K562 (cell line): ENCODE results near the gene ZNF232. TPM values are rescaled to one million over a fixed set of nuclear protein-coding genes. Genes with fewer than 3 reads are reported as not detected.
"Not testable (repeated sequence)": the region's sequence is repeated elsewhere in the genome, so short reads cannot be mapped to it uniquely, and the experiment has no call there.

Experiments
- ATAC-seq: fragments of 200-7000 bp; cut with Tn5 transposase; 3 replicates; pipeline ENCODE4 v1.9.1; 2020; ENCODE audit warnings: moderate library complexity
- BruUV-seq: library from RNA; stranded (reverse); fragments of 400-500 nt; replicated peaks from 2 replicates; lab custom pipeline; 2021; lab: Mats Ljungman, UMichigan
- CTCF ChIA-PET: fragments of 300-600 bp; formaldehyde crosslinking; extraction: SDS; loops from one replicate; lab custom pipeline; 2021; ENCODE audit warnings: low intra/inter-chr PET ratio; lab: Yijun Ruan, JAX
- POLR2A ChIA-PET: fragments of 300-600, 350-650 bp; sonication (Branson Sonifier 250); formaldehyde crosslinking; extraction: SDS; loops from one replicate; lab custom pipeline; 2021; ENCODE audit warnings: antibody characterized with exemption, inconsistent platforms; lab: Yijun Ruan, JAX
- DNase-seq, 4 experiments: peaks; one replicate each; pipeline versions ENCODE4 v3.0.0 to v3.0.0-alpha.2; 2011 to 2018; ENCODE audit warnings: low spot score in 3 of 4, mixed read lengths in 3 of 4; ENCODE audit errors: extremely low read depth in 1 of 4
- FAIRE-seq: peaks from 2 replicates; lab custom pipeline; 2011; peaks lifted over from hg19 to GRCh38; lab: Jason Lieb, UNC
- H2AFZ ChIP-seq: 2 replicates; pipeline ENCODE4 v1.6.0; 2011; ENCODE audit warnings: low read depth, low read length, control low read depth, inconsistent platforms
- H3K27ac ChIP-seq: fragments of 200-600 bp; 3 replicates; pipeline ENCODE4 v1.8.0; 2011; ENCODE audit warnings: low read depth, mild to moderate bottlenecking, control low read depth, inconsistent platforms, low read length, moderate library complexity, mixed read lengths; ENCODE audit errors: extremely low read depth
- H3K27me3 ChIP-seq, 2 experiments: fragments of 300-600 bp in 1 of 2; 2 replicates in 1 of 2; 3 replicates in 1 of 2; pipeline versions ENCODE4 v1.6.0 to v1.8.0; 2011; ENCODE audit warnings: inconsistent platforms in 2 of 2, low read length in 2 of 2, mild to moderate bottlenecking in 1 of 2, mixed read lengths in 1 of 2, moderate library complexity in 1 of 2; ENCODE audit not compliant: control insufficient read depth in 2 of 2, insufficient read depth in 2 of 2
- H3K36me3 ChIP-seq: fragments of 300-600 bp; 3 replicates; pipeline ENCODE4 v1.8.0; 2011; ENCODE audit warnings: mild to moderate bottlenecking, low read length, inconsistent platforms; ENCODE audit not compliant: control insufficient read depth, insufficient read depth
- H3K4me1 ChIP-seq, 2 experiments: fragments of 200-600 bp in 1 of 2; replicated peaks in 1 of 2; 2 replicates in 1 of 2; 3 replicates in 1 of 2; pipeline versions ENCODE4 v1.5.1 to v1.8.0; 2011; ENCODE audit warnings: inconsistent platforms in 2 of 2, low read length in 2 of 2, mild to moderate bottlenecking in 1 of 2, mixed read lengths in 1 of 2, moderate library complexity in 1 of 2; ENCODE audit not compliant: control insufficient read depth in 2 of 2, insufficient read depth in 2 of 2
- H3K4me2 ChIP-seq: 2 replicates; pipeline ENCODE4 v1.6.1; 2011; ENCODE audit warnings: low read length, control low read depth, inconsistent platforms, mixed read lengths; ENCODE audit not compliant: insufficient read depth
- H3K4me3 ChIP-seq: fragments of 200-600 bp; sonication (generic), shearing (Covaris generic); 2 replicates; pipeline ENCODE4 v1.5.1; 2016; ENCODE audit warnings: control low read depth, inconsistent platforms
- H3K79me2 ChIP-seq: fragments of 200-600 bp; 3 replicates; pipeline ENCODE4 v1.8.0; 2011; ENCODE audit warnings: low read length, inconsistent platforms; ENCODE audit not compliant: control insufficient read depth, insufficient read depth
- H3K9ac ChIP-seq, 2 experiments: 2 replicates each; pipeline versions ENCODE4 v1.6.0 to v1.6.1; 2011; ENCODE audit warnings: low read depth in 2 of 2, low read length in 2 of 2, control low read depth in 1 of 2, inconsistent platforms in 1 of 2, mild to moderate bottlenecking in 1 of 2, mixed read lengths in 1 of 2; ENCODE audit not compliant: insufficient read depth in 1 of 2
- H3K9me1 ChIP-seq: one replicate; pipeline ENCODE4 v1.6.0; 2011; ENCODE audit warnings: inconsistent platforms, mild to moderate bottlenecking, low read length, moderate library complexity; ENCODE audit not compliant: control insufficient read depth, insufficient read depth
- H3K9me3 ChIP-seq: replicated peaks from 2 replicates; pipeline ENCODE4 v1.5.1; 2011; ENCODE audit warnings: low read depth, low read length, inconsistent platforms; ENCODE audit not compliant: control insufficient read depth, insufficient read depth
- H4K20me1 ChIP-seq: replicated peaks from 2 replicates; pipeline ENCODE4 v1.6.1; 2011; ENCODE audit warnings: low read length, inconsistent platforms, mixed read lengths; ENCODE audit not compliant: control insufficient read depth, insufficient read depth
- ELF2 ChIP-seq: fragments of 250-450 bp; sonication (Bioruptor Pico); IDR thresholded peaks from 2 replicates; pipeline ENCODE4 v1.5.0; 2021; ENCODE audit warnings: mild to moderate bottlenecking
- KLF10 ChIP-seq: fragments of 250-450 bp; sonication (Bioruptor Pico); IDR thresholded peaks from 2 replicates; pipeline ENCODE4 v1.6.1; 2021; ENCODE audit warnings: matching md5 sums
- POLR2AphosphoS5 ChIP-seq: IDR thresholded peaks from 2 replicates; pipeline ENCODE4 v1.6.1; 2011; ENCODE audit warnings: mild to moderate bottlenecking, low read depth, low read length, moderate library complexity; ENCODE audit not compliant: control insufficient read depth, insufficient read depth
- PURB ChIP-seq: sonication (generic); formaldehyde crosslinking; IDR thresholded peaks from 2 replicates; pipeline ENCODE4 v1.9.0; 2021; ENCODE audit warnings: low read depth, mild to moderate bottlenecking, missing genetic modification reagents
- RNF2 ChIP-seq: sonication (generic); IDR thresholded peaks from 2 replicates; pipeline ENCODE4 v1.6.1; 2016
- SAP30 ChIP-seq: fragments of 200-600 bp; sonication (generic); IDR thresholded peaks from 2 replicates; pipeline ENCODE4 v1.6.1; 2012; ENCODE audit warnings: borderline replicate concordance, low read depth, mild to moderate bottlenecking, moderate library complexity, low read length, control low read depth, inconsistent platforms; ENCODE audit not compliant: insufficient read depth, poor library complexity, severe bottlenecking
- ZNF655 ChIP-seq: fragments of 250-450 bp; sonication (Bioruptor Pico); IDR thresholded peaks from 2 replicates; pipeline ENCODE4 v1.5.0; 2021
- ZZZ3 ChIP-seq: fragments of 450-650 bp; IDR thresholded peaks from 2 replicates; pipeline ENCODE4 v1.6.1; 2016; ENCODE audit warnings: antibody characterized with exemption, mild to moderate bottlenecking, moderate library complexity
- WGBS: fragments of 100-300 bp; shearing (Covaris generic); methylation state at CpG from one replicate; pipeline ENCODE4 v1.1.6; 2016; ENCODE audit warnings: low coverage, mixed read lengths; ENCODE audit not compliant: insufficient coverage; ENCODE audit errors: missing lambda C conversion rate; 5-methylcytosine and 5-hydroxymethylcytosine counted together
- in situ Hi-C: fragments of 300-500 bp; cut with MboI; formaldehyde crosslinking; loops from 4 replicates; pipeline ENCODE4 v1.15.0; 2018; ENCODE audit warnings: inconsistent platforms, mixed read lengths
- intact Hi-C: fragments of 100-400 bp; cut with micrococcal nuclease; formaldehyde crosslinking; loops from 2 replicates; pipeline ENCODE4 v1.14.2; 2022
- polyA plus RNA-seq, 8 experiments: library from polyadenylated mRNA; depleted of rRNA in 4 of 8; stranded (reverse) in 5 of 8; unstranded in 3 of 8; fragments of >200 nt; fragmentation: Nextera tagmentation in 2 of 8; fragmentation: Illumina TruSeq in 1 of 8; extraction: Ambion mirVana in 2 of 8; extraction: Trizol in 1 of 8; gene quantifications; 2 replicates each; pipeline versions ENCODE4 v1.2.1 to v1.2.3, GENCODE V29; 2011 to 2014; ENCODE audit warnings: inconsistent platforms in 1 of 8, missing spikeins in 1 of 8
- total RNA-seq, 7 experiments: library from RNA; depleted of rRNA in 6 of 7; stranded (reverse); fragments of >200 nt in 6 of 7; fragmentation: Illumina TruSeq in 2 of 7; extraction: Trizol in 2 of 7; gene quantifications; 2 replicates each; pipeline versions ENCODE4 v1.2.1 to v1.2.3, GENCODE V29; 2011 to 2021; ENCODE audit warnings: low replicate concordance in 1 of 7
- TF ChIP-seq, protein P1 (sequence below): fragments of 250-450 bp; sonication (Bioruptor Pico); IDR thresholded peaks from 2 replicates; pipeline ENCODE4 v1.8.0; 2021; ENCODE audit warnings: borderline replicate concordance, mild to moderate bottlenecking, moderate library complexity; ENCODE audit not compliant: poor library complexity, severe bottlenecking
- TF ChIP-seq, protein P2 (sequence below): fragments of 150-350 bp; IDR thresholded peaks from 2 replicates; pipeline ENCODE4 v1.6.1; 2014; ENCODE audit warnings: low read depth, mild to moderate bottlenecking, low read length, borderline replicate concordance

The ZNF232 gene
- total and polyA plus RNA-seq, 9 of the 15 experiments (the other 6 are each of a cell fraction or from before 2014, with no cell fraction given) = 10.6 to 26.0 (median 13.0) TPM

DNA sequence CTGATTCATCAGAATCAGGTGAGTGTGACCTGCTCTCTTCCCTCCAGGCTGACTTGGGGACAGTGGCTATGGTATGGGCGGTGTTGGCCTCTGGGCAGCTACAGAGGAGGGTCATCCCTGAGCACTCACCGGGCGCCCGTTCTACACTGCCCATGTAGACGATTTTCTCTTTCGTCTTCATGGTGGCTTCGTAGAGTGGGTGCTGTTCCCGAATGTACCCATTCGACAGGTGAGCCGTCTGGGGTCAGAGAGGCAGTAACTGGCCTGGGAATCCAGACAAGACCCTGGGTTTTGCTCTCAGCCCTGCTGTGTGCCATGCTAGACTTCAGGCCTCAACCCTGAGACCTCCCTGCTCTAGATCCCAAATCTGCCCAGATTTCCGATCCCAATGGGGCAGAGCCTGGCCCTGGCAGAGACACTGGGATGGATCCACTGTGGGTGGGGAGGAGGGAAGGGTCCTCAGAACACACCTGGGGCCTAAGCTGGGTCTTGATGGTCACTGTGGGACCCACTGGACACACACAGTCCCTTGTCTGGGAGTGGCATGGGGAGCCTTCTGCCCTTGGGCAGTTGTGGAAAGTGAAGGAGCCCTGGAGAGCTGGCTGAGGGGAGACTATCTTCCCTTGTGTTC is 17.3 kb upstream of the ZNF232 start:
- intact Hi-C loops = no loop called here
- ChIA-PET CTCF (no interaction called here), POLR2A (no interaction called here)
- Histone ChIP-seq H3K4me2 (no peak overlapping the region), H3K36me3 (no peaks in the 10 kb centered on the region), H3K4me3 (no peak overlapping the region), H3K27ac (no peak overlapping the region)
- in situ Hi-C loops = no loop called here
- TF ChIP-seq ELF2 (no peak), RNF2 (no peak), SAP30 (no peak), ZZZ3 (no peak), POLR2AphosphoS5 (no peak), PURB (CRISPR knock-in tag) (no peak), ZNF655 (CRISPR knock-in tag) (no peak), KLF10 (CRISPR knock-in tag) (no peak)
- TF ChIP-seq, protein P1, sequence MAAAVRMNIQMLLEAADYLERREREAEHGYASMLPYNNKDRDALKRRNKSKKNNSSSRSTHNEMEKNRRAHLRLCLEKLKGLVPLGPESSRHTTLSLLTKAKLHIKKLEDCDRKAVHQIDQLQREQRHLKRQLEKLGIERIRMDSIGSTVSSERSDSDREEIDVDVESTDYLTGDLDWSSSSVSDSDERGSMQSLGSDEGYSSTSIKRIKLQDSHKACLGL = no peak
- TF ChIP-seq, protein P2, sequence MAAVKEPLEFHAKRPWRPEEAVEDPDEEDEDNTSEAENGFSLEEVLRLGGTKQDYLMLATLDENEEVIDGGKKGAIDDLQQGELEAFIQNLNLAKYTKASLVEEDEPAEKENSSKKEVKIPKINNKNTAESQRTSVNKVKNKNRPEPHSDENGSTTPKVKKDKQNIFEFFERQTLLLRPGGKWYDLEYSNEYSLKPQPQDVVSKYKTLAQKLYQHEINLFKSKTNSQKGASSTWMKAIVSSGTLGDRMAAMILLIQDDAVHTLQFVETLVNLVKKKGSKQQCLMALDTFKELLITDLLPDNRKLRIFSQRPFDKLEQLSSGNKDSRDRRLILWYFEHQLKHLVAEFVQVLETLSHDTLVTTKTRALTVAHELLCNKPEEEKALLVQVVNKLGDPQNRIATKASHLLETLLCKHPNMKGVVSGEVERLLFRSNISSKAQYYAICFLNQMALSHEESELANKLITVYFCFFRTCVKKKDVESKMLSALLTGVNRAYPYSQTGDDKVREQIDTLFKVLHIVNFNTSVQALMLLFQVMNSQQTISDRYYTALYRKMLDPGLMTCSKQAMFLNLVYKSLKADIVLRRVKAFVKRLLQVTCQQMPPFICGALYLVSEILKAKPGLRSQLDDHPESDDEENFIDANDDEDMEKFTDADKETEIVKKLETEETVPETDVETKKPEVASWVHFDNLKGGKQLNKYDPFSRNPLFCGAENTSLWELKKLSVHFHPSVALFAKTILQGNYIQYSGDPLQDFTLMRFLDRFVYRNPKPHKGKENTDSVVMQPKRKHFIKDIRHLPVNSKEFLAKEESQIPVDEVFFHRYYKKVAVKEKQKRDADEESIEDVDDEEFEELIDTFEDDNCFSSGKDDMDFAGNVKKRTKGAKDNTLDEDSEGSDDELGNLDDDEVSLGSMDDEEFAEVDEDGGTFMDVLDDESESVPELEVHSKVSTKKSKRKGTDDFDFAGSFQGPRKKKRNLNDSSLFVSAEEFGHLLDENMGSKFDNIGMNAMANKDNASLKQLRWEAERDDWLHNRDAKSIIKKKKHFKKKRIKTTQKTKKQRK = no peak
- TF ChIP-seq, all 486 proteins: peak for 0
- H3K9ac ChIP-seq = no peak overlapping the region
- no peak overlapping the region for H2AFZ ChIP-seq
- DNase-seq (no peak), FAIRE-seq (no peak), ATAC-seq (no peak)
- 2% methylated on average over 10 of the region's 11 CpGs for WGBS
- no TSS peak for BruUV-seq
- H3K4me1 ChIP-seq = no peaks in the 10 kb centered on the region
- no peaks in the 10 kb centered on the region for H3K79me2 ChIP-seq
- no peaks in the 10 kb centered on the region for H3K9me1 ChIP-seq
- no peaks in the 10 kb centered on the region for H3K9me3 ChIP-seq
- H3K27me3 ChIP-seq = peaks cover 0 to 33% of the 10 kb centered on the region in 2 experiments; a peak in 3 of 5 replicates
- H4K20me1 ChIP-seq = no peaks in the 10 kb centered on the region

- H3K4me3 ChIP-seq, H3K9me1 ChIP-seq, H2AFZ ChIP-seq, H3K27ac ChIP-seq, BruUV-seq, H3K79me2 ChIP-seq, H3K9me3 ChIP-seq, in situ Hi-C loops, intact Hi-C loops, H4K20me1 ChIP-seq, CTCF ChIA-PET, DNase-seq, H3K4me2 ChIP-seq, H3K4me1 ChIP-seq, H3K36me3 ChIP-seq, FAIRE-seq, ATAC-seq, H3K9ac ChIP-seq: not testable (repeated sequence)
- WGBS = 3% methylated on average over 7 of the region's 8 CpGs
- H3K27me3 ChIP-seq = peaks cover 0 to 35% of the 10 kb centered on the region in 2 experiments; a peak in 3 of 5 replicates
- POLR2A ChIA-PET = interaction anchor here (0.5 kb wide), 1 partner anchor 1041 kb away, joined by 3 read pairs; no protein-coding TSS in a partner anchor
Measured at GRCh38 chr17:5128387-5128786, 16.7 kb upstream of the ZNF232 start.
